A673 (cell line): Measurements from ENCODE around the gene ACSL4. TPM values are rescaled to one million over a fixed set of nuclear protein-coding genes. Genes with fewer than 3 reads are reported as not detected.

Experiments used
- BruUV-seq: library from RNA; stranded (reverse); fragments of 400-500 nt; replicated peaks from 2 replicates; lab custom pipeline; 2021; lab: Mats Ljungman, UMichigan
- CTCF ChIA-PET: fragments of 300-600 bp; sonication (Branson Sonifier 250); formaldehyde crosslinking; loops from one replicate; lab custom pipeline; 2022; ENCODE audit warnings: antibody characterized with exemption; lab: Charles Lee
- POLR2A ChIA-PET: fragments of 300-600 bp; sonication (Branson Sonifier 250); formaldehyde crosslinking; loops from one replicate; lab custom pipeline; 2022; ENCODE audit warnings: antibody characterized with exemption; ENCODE audit not compliant: low non-redundant PET; lab: Charles Lee
- DNase-seq: peaks from one replicate; pipeline ENCODE4 v3.0.0-alpha.2; 2015; ENCODE audit warnings: low spot score
- H3K27ac ChIP-seq: fragments of 200-600 bp; sonication (generic); 2 replicates; pipeline ENCODE4 v1.5.1; 2016; ENCODE audit warnings: mixed run types, low read depth, mild to moderate bottlenecking, mixed read lengths, antibody characterized with exemption, low read length; ENCODE audit not compliant: poor library complexity, severe bottlenecking
- H3K27me3 ChIP-seq: fragments of 200-600 bp; sonication (generic); replicated peaks from 2 replicates; pipeline ENCODE4 v1.6.1; 2017; ENCODE audit warnings: mixed run types, low read depth, mild to moderate bottlenecking, mixed read lengths, antibody characterized with exemption, low read length; ENCODE audit not compliant: insufficient read depth, poor library complexity
- H3K36me3 ChIP-seq: fragments of 200-600 bp; sonication (generic); 2 replicates; pipeline ENCODE4 v1.6.1; 2016; ENCODE audit warnings: mixed run types, mild to moderate bottlenecking, mixed read lengths, antibody characterized with exemption, low read length; ENCODE audit not compliant: insufficient read depth, poor library complexity, severe bottlenecking
- H3K4me1 ChIP-seq: fragments of 200-600 bp; sonication (generic); 2 replicates; pipeline ENCODE4 v1.6.1; 2017; ENCODE audit warnings: mixed run types, mild to moderate bottlenecking, mixed read lengths, antibody characterized with exemption, low read length; ENCODE audit not compliant: insufficient read depth, poor library complexity, severe bottlenecking
- H3K4me3 ChIP-seq: fragments of 200-600 bp; sonication (generic); 2 replicates; pipeline ENCODE4 v1.5.1; 2016; ENCODE audit warnings: low read depth, mixed run types, mild to moderate bottlenecking, mixed read lengths, low read length; ENCODE audit not compliant: poor library complexity, severe bottlenecking
- H3K9me3 ChIP-seq: fragments of 200-600 bp; sonication (generic); 2 replicates; pipeline ENCODE4 v1.6.1; 2016; ENCODE audit warnings: mixed run types, low read depth, mild to moderate bottlenecking, mixed read lengths, antibody characterized with exemption, low read length; ENCODE audit not compliant: poor library complexity, severe bottlenecking
- EZH2 ChIP-seq: fragments of 200-600 bp; sonication (generic); IDR thresholded peaks from 2 replicates; pipeline ENCODE4 v1.6.1; 2017; ENCODE audit warnings: borderline replicate concordance, low read depth, mild to moderate bottlenecking, mixed read lengths, antibody characterized with exemption, low read length; ENCODE audit not compliant: poor library complexity, severe bottlenecking
- intact Hi-C: fragments of 100-400 bp; cut with micrococcal nuclease; formaldehyde crosslinking; loops from one replicate; pipeline ENCODE4 v1.10.0; 2022; ENCODE audit not compliant: unreplicated experiment
- total RNA-seq: library from RNA; stranded (reverse); gene quantifications from 2 replicates; pipeline ENCODE4 v1.2.3, GENCODE V29; 2021
- TF ChIP-seq, protein P1 (sequence below): fragments of 300-800, 200-600 bp; sonication (generic); conservative IDR thresholded peaks from 2 replicates; pipeline ENCODE4 v1.5.1; 2017; ENCODE audit warnings: low read depth, mild to moderate bottlenecking, antibody characterized with exemption, low read length, moderate library complexity, mixed read lengths

The ACSL4 gene
- total RNA-seq, 1 experiment from 2014 or later, result 59.7 TPM

DNA sequence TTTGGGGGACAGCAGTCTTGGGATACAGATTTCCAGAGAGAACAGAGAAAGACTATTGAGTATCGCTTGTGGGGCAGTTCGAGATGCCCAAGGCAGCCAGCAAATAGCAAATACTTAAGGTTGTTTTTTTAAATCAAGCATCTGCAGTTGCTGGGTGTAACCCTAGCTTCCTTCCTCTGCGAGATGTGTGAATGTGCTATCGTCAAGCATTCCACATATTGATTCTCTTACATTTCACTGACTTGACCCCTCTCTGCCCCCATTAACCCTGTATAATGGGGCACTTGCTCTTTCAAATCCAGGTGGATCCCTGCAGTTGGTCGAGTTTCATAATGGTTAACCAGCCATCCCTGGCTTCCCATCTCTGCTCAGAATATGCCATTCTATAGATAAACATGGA is 131.6 kb downstream of the ACSL4 start:
- H3K27me3 ChIP-seq, result peaks cover 19% of the 10 kb centered on the region
- H3K4me3 ChIP-seq, result no peak overlapping the region
- H3K9me3 ChIP-seq, result no peaks in the 10 kb centered on the region
- no peak for TF ChIP-seq EZH2
- TF ChIP-seq, protein P1, sequence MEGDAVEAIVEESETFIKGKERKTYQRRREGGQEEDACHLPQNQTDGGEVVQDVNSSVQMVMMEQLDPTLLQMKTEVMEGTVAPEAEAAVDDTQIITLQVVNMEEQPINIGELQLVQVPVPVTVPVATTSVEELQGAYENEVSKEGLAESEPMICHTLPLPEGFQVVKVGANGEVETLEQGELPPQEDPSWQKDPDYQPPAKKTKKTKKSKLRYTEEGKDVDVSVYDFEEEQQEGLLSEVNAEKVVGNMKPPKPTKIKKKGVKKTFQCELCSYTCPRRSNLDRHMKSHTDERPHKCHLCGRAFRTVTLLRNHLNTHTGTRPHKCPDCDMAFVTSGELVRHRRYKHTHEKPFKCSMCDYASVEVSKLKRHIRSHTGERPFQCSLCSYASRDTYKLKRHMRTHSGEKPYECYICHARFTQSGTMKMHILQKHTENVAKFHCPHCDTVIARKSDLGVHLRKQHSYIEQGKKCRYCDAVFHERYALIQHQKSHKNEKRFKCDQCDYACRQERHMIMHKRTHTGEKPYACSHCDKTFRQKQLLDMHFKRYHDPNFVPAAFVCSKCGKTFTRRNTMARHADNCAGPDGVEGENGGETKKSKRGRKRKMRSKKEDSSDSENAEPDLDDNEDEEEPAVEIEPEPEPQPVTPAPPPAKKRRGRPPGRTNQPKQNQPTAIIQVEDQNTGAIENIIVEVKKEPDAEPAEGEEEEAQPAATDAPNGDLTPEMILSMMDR, result no peak
- no peaks in the 10 kb centered on the region for H3K36me3 ChIP-seq
- no TSS peak for BruUV-seq
- H3K4me1 ChIP-seq, result no peaks in the 10 kb centered on the region
- ChIA-PET POLR2A (no interaction called here), CTCF (no interaction called here)
- H3K27ac ChIP-seq, result no peak overlapping the region
- no peak for DNase-seq
- intact Hi-C loops, result no loop called here

GRCh38 chrX:109600237-109600651 is 132.8 kb downstream of the ACSL4 start:
- no peak for TF ChIP-seq EZH2
- TF ChIP-seq, protein P1, result no peak
- no peaks in the 10 kb centered on the region for H3K4me1 ChIP-seq
- no TSS peak for BruUV-seq
- H3K27ac ChIP-seq, result no peak overlapping the region
- no peaks in the 10 kb centered on the region for H3K9me3 ChIP-seq
- POLR2A ChIA-PET, result no interaction called here
- intact Hi-C loops, result no loop called here
- H3K4me3 ChIP-seq, result no peak overlapping the region
- DNase-seq, result no peak
- H3K27me3 ChIP-seq, result peaks cover 19% of the 10 kb centered on the region
- no peaks in the 10 kb centered on the region for H3K36me3 ChIP-seq
- CTCF ChIA-PET, result no interaction called here

GRCh38 chrX:109596015-109596414 is 137.0 kb downstream of the ACSL4 start:
- no peak for TF ChIP-seq EZH2
- TF ChIP-seq, protein P1, result no peak
- CTCF ChIA-PET, result no interaction called here
- no peak for DNase-seq
- Histone ChIP-seq H3K4me1 (no peaks in the 10 kb centered on the region), H3K9me3 (no peaks in the 10 kb centered on the region), H3K27me3 (peaks cover 19% of the 10 kb centered on the region), H3K4me3 (no peak overlapping the region), H3K36me3 (no peaks in the 10 kb centered on the region), H3K27ac (no peak overlapping the region)
- intact Hi-C loops, result no loop called here
- no TSS peak for BruUV-seq
- POLR2A ChIA-PET, result interaction anchor here (0.7 kb wide), 1 partner anchor 340 kb away, joined by 4 read pairs; no protein-coding TSS in a partner anchor

Other genes with a start within 250 kb of the ACSL4 start
- 11.4 and 11.6 TPM in 2 replicates for gene NXT2, start 196.4 kb downstream of the ACSL4 start, total RNA-seq
- gene KCNE5, start 108.1 kb downstream of the ACSL4 start, total RNA-seq, result 0.20 and 0.26 TPM in 2 replicates